CD4-positive, alpha-beta T cell (primary cell): ENCODE data around the gene PAEP. TPM values are rescaled to one million over a fixed set of nuclear protein-coding genes. Genes with fewer than 3 reads are reported as not detected.

Experiments
- ATAC-seq: fragments of 200-7000 bp; cut with Tn5 transposase; one replicate; pipeline ENCODE4 v1.10.0; 2022; ENCODE audit warnings: mild to moderate bottlenecking; ENCODE audit not compliant: poor library complexity
- CTCF ChIA-PET: fragments of 350-600 bp; sonication (Branson Sonifier 250); formaldehyde crosslinking; loops from one replicate; lab custom pipeline; 2021; ENCODE audit warnings: antibody characterized with exemption, inconsistent platforms; lab: Charles Lee
- POLR2A ChIA-PET: fragments of 350-600 bp; sonication (Branson Sonifier 250); formaldehyde crosslinking; loops from one replicate; lab custom pipeline; 2021; ENCODE audit warnings: antibody characterized with exemption, inconsistent platforms; lab: Charles Lee
- DNase-seq, 14 experiments: peaks; one replicate each; pipeline ENCODE4 v3.0.0-alpha.2; 2013 to 2020; ENCODE audit warnings: mixed read lengths in 2 of 14
- H3K27ac ChIP-seq, 2 donors: one replicate each; pipeline versions ENCODE4 v1.5.1 to v1.7.0; 2013; ENCODE audit warnings: low read length in 2 of 2, low read depth in 1 of 2, mild to moderate bottlenecking in 1 of 2
- H3K27me3 ChIP-seq, 2 experiments: 1 replicate in 1 of 2; 2 replicates in 1 of 2; pipeline versions ENCODE4 v1.6.1 to v1.7.0; 2013; ENCODE audit warnings: low read length in 2 of 2, control low read depth in 1 of 2, mild to moderate bottlenecking in 1 of 2, moderate library complexity in 1 of 2; ENCODE audit not compliant: insufficient read depth in 2 of 2, control insufficient read depth in 1 of 2
- H3K36me3 ChIP-seq: one replicate; pipeline ENCODE4 v1.6.1; 2013; ENCODE audit warnings: low read length, control low read depth; ENCODE audit not compliant: insufficient read depth
- H3K4me1 ChIP-seq: one replicate; pipeline ENCODE4 v1.6.1; 2013; ENCODE audit warnings: low read length, control low read depth; ENCODE audit not compliant: insufficient read depth
- H3K4me3 ChIP-seq: one replicate; pipeline ENCODE4 v1.5.1; 2013; ENCODE audit warnings: mild to moderate bottlenecking, low read length, moderate library complexity
- H3K9me3 ChIP-seq, 2 experiments: 1 replicate in 1 of 2; 2 replicates in 1 of 2; pipeline versions ENCODE4 v1.6.1 to v1.7.0; 2013; ENCODE audit warnings: low read length in 2 of 2, mild to moderate bottlenecking in 2 of 2, control low read depth in 1 of 2, moderate library complexity in 1 of 2; ENCODE audit not compliant: control insufficient read depth in 1 of 2, insufficient read depth in 1 of 2
- H3K27ac Mint-ChIP-seq: one replicate; pipeline ENCODE4 v1.8.0; 2020; ENCODE audit warnings: mixed read lengths
- H3K27me3 Mint-ChIP-seq: one replicate; pipeline ENCODE4 v1.8.0; 2021; ENCODE audit warnings: mixed read lengths
- H3K36me3 Mint-ChIP-seq: one replicate; pipeline ENCODE4 v1.8.0; 2021; ENCODE audit warnings: low read depth, mixed read lengths
- H3K4me1 Mint-ChIP-seq: one replicate; pipeline ENCODE4 v1.8.0; 2021; ENCODE audit warnings: low read depth, mixed read lengths
- H3K4me3 Mint-ChIP-seq: one replicate; pipeline ENCODE4 v1.8.0; 2020; ENCODE audit warnings: mild to moderate bottlenecking, mixed read lengths
- H3K9me3 Mint-ChIP-seq: one replicate; pipeline ENCODE4 v1.8.0; 2020; ENCODE audit warnings: mixed read lengths
- intact Hi-C, 2 experiments: fragments of 100-400 bp; cut with DNase I in 1 of 2; cut with micrococcal nuclease in 1 of 2; formaldehyde crosslinking; loops; one replicate each; pipeline versions ENCODE4 v1.15.1 to v1.9.0; 2023 to 2025; cut with DNase I, micrococcal nuclease
- total RNA-seq, 174 experiments: library from RNA in 2 of 174; stranded (reverse) in 2 of 174; gene quantifications; one replicate each; pipeline ENCODE4 v1.2.3 and lab custom pipeline; 2021 to 2026
- TF ChIP-seq, protein P1 (sequence below): fragments of 200-600 bp; IDR thresholded peaks from one replicate; pipeline ENCODE4 v1.8.0; 2022; ENCODE audit warnings: antibody characterized with exemption, mild to moderate bottlenecking

Gene PAEP
- total RNA-seq, 2 experiments from 2014 or later = not detected

DNA sequence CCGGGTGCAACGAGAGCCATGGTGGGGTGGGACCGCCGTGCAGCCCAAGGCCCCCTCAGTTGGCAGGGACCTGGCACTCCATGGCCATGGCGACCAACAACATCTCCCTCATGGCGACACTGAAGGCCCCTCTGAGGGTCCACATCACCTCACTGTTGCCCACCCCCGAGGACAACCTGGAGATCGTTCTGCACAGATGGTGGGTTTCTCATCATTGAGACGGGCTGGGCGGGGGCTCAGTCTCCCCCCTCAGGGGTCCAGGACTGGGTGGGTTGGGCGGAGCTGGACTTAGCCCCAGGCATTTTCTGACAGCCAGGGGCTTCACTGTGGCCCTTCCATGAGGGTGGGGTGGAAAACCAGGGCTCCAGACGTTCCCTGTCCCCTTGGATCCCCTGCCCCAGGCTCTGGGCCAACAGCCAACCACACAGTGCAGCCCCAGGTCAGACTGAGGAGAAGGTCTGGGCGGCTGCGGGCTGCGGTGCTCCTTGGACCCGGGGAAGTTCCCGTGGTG, 734 bp downstream of the PAEP start:
- H3K27ac ChIP-seq = no peak overlapping the region
- H3K9me3 ChIP-seq = peaks cover 0 to 9% of the 10 kb centered on the region in 2 experiments
- DNase-seq = no peak
- intact Hi-C loops = no loop called here
- H3K27me3 Mint-ChIP-seq = peaks cover 33% of the 10 kb centered on the region
- ChIA-PET POLR2A (no interaction called here), CTCF (no interaction called here)
- TF ChIP-seq, protein P1, sequence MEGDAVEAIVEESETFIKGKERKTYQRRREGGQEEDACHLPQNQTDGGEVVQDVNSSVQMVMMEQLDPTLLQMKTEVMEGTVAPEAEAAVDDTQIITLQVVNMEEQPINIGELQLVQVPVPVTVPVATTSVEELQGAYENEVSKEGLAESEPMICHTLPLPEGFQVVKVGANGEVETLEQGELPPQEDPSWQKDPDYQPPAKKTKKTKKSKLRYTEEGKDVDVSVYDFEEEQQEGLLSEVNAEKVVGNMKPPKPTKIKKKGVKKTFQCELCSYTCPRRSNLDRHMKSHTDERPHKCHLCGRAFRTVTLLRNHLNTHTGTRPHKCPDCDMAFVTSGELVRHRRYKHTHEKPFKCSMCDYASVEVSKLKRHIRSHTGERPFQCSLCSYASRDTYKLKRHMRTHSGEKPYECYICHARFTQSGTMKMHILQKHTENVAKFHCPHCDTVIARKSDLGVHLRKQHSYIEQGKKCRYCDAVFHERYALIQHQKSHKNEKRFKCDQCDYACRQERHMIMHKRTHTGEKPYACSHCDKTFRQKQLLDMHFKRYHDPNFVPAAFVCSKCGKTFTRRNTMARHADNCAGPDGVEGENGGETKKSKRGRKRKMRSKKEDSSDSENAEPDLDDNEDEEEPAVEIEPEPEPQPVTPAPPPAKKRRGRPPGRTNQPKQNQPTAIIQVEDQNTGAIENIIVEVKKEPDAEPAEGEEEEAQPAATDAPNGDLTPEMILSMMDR = no peak
- no peak overlapping the region for H3K27ac Mint-ChIP-seq
- no peak overlapping the region for H3K4me3 ChIP-seq
- H3K4me3 Mint-ChIP-seq = no peak overlapping the region
- no peaks in the 10 kb centered on the region for H3K4me1 ChIP-seq
- peaks cover 6 to 16% of the 10 kb centered on the region in 2 experiments for H3K27me3 ChIP-seq
- no peaks in the 10 kb centered on the region for H3K4me1 Mint-ChIP-seq
- no peaks in the 10 kb centered on the region for H3K36me3 Mint-ChIP-seq
- no peak for ATAC-seq
- no peaks in the 10 kb centered on the region for H3K9me3 Mint-ChIP-seq
- H3K36me3 ChIP-seq = no peaks in the 10 kb centered on the region

DNA sequence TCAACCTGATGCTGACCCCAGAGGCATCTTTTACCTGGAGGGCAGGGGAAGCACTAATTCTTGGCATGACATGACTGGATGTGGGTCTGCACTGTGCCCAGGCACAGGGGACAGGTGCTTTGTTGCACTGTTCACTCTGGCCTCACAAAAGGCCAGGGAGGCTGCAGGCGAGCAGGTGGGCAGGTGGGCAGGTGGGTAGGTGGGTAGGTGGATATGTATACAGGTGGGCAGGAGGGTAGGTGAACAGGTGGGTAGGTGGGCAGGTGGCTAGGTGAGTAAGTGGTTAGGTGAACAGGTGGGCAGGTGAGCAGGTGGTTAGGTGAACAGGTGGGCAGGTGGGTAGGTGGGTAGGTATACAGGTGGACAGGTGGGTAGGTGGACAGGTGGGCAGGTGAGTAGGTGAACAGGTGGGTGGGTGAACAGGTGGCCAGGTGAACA, 1.5 kb downstream of the PAEP start:
- Mint-ChIP-seq H3K27ac (no peak overlapping the region), H3K27me3 (peaks cover 33% of the 10 kb centered on the region), H3K36me3 (no peaks in the 10 kb centered on the region), H3K4me3 (no peak overlapping the region), H3K9me3 (no peaks in the 10 kb centered on the region), H3K4me1 (no peaks in the 10 kb centered on the region)
- Histone ChIP-seq H3K27me3 (peaks cover 6 to 16% of the 10 kb centered on the region in 2 experiments), H3K36me3 (no peaks in the 10 kb centered on the region), H3K9me3 (peaks cover 0 to 9% of the 10 kb centered on the region in 2 experiments), H3K27ac (no peak overlapping the region), H3K4me3 (no peak overlapping the region), H3K4me1 (no peaks in the 10 kb centered on the region)
- DNase-seq (no peak), ATAC-seq (no peak)
- TF ChIP-seq, protein P1 = no peak
- intact Hi-C loops = no loop called here
- ChIA-PET POLR2A (no interaction called here), CTCF (no interaction called here)

DNA sequence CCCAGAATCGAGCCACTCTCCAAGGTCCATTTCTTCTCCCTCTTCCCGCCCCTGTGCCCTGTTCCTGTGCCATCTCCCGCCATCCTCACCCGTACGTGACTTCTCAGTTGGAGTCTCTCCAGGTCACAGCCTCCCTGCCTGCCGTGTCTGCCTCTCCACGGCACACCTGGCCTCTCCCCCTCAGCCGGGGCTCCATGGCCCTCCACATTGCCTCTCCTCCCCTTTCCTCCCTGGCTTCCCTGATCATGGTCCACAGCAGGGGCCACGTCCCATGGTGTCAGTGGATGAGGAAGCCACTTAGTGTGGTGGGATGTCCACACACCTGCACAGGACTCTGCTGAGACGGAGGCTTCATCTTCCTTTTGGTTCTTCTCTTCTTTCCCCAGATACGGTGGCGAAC, 2.3 kb downstream of the PAEP start:
- no peaks in the 10 kb centered on the region for H3K36me3 ChIP-seq
- TF ChIP-seq, protein P1 = no peak
- Mint-ChIP-seq H3K9me3 (no peaks in the 10 kb centered on the region), H3K36me3 (no peaks in the 10 kb centered on the region), H3K27ac (no peak overlapping the region), H3K4me1 (no peaks in the 10 kb centered on the region), H3K27me3 (peaks cover 33% of the 10 kb centered on the region), H3K4me3 (no peak overlapping the region)
- ChIA-PET POLR2A (no interaction called here), CTCF (no interaction called here)
- H3K9me3 ChIP-seq = peaks cover 0 to 9% of the 10 kb centered on the region in 2 experiments
- H3K4me1 ChIP-seq = no peaks in the 10 kb centered on the region
- peaks cover 6 to 16% of the 10 kb centered on the region in 2 experiments for H3K27me3 ChIP-seq
- H3K27ac ChIP-seq = no peak overlapping the region
- no peak for DNase-seq
- intact Hi-C loops = no loop called here
- H3K4me3 ChIP-seq = no peak overlapping the region
- ATAC-seq = no peak
